ENCODE results near the gene MRAS. TPM values are rescaled to one million over a fixed set of nuclear protein-coding genes. Genes with fewer than 3 reads are reported as not detected.

MRAS gene
- total and polyA plus RNA-seq, 2 experiments from 2014 or later = 16.5 to 17.9 TPM

GRCh38 chr3:138332472-138333073, 15.8 kb upstream of the MRAS start:
- no peaks in the 10 kb centered on the region for H4K20me1 ChIP-seq (ENCODE audit: insufficient read depth, poor library complexity, severe bottlenecking)
- H3K27ac ChIP-seq = no peak overlapping the region
- H3K36me3 ChIP-seq (replicated peaks; ENCODE audit: insufficient read depth, low read depth) = no peaks in the 10 kb centered on the region
- H3K4me3 ChIP-seq = no peak overlapping the region
- H3K79me2 ChIP-seq = no peaks in the 10 kb centered on the region
- no peaks in the 10 kb centered on the region for H3K27me3 ChIP-seq
- H3K9me2 ChIP-seq (replicated peaks; ENCODE audit: insufficient read depth) = no peaks in the 10 kb centered on the region
- no peaks in the 10 kb centered on the region for H3K9me3 ChIP-seq (ENCODE audit: low read depth)
- no peak overlapping the region for H3K4me2 ChIP-seq
- TF ChIP-seq EZH2 (IDR thresholded peaks at IDR 0.05; ENCODE audit: borderline replicate concordance) (no peak), CTCF (IDR thresholded peaks at IDR 0.05; ENCODE audit: poor library complexity) (peak; percentile 62)
- peaks cover 16% of the 10 kb centered on the region for H3K4me1 ChIP-seq (ENCODE audit: insufficient read depth)
- H2AFZ ChIP-seq = no peak overlapping the region
- DNase-seq (ENCODE audit: low spot score) = peak; percentile 26
- 41% methylated on average over 4 of the region's 4 CpGs for WGBS (ENCODE audit: low lambda C conversion rate, missing lambda C conversion rate)

GRCh38 chr3:138334608-138335007, 13.8 kb upstream of the MRAS start:
- Histone ChIP-seq H3K27ac (peak overlapping the region; percentile 39), H3K36me3 (replicated peaks; ENCODE audit: insufficient read depth, low read depth) (no peaks in the 10 kb centered on the region), H3K27me3 (no peaks in the 10 kb centered on the region), H3K4me1 (ENCODE audit: insufficient read depth) (peaks cover 10% of the 10 kb centered on the region), H3K4me2 (peak overlapping the region; percentile 66), H3K79me2 (no peaks in the 10 kb centered on the region), H2AFZ (no peak overlapping the region), H4K20me1 (ENCODE audit: insufficient read depth, poor library complexity, severe bottlenecking) (no peaks in the 10 kb centered on the region), H3K4me3 (no peak overlapping the region), H3K9me2 (replicated peaks; ENCODE audit: insufficient read depth) (no peaks in the 10 kb centered on the region), H3K9me3 (ENCODE audit: low read depth) (no peaks in the 10 kb centered on the region)
- 71% methylated on average over 4 of the region's 4 CpGs for WGBS (ENCODE audit: low lambda C conversion rate, missing lambda C conversion rate)
- DNase-seq (ENCODE audit: low spot score) = no peak
- TF ChIP-seq EZH2phosphoT487 (IDR thresholded peaks at IDR 0.05; ENCODE audit: low read depth, severe bottlenecking, unreplicated experiment) (no peak), CTCF (IDR thresholded peaks at IDR 0.05; ENCODE audit: poor library complexity) (no peak), EZH2 (IDR thresholded peaks at IDR 0.05; ENCODE audit: borderline replicate concordance) (no peak)

GRCh38 chr3:138336454-138336999, 11.9 kb upstream of the MRAS start:
- Histone ChIP-seq H3K9me3 (ENCODE audit: low read depth) (no peaks in the 10 kb centered on the region), H3K27me3 (no peaks in the 10 kb centered on the region), H3K27ac (no peak overlapping the region), H3K79me2 (no peaks in the 10 kb centered on the region), H2AFZ (no peak overlapping the region), H4K20me1 (ENCODE audit: insufficient read depth, poor library complexity, severe bottlenecking) (no peaks in the 10 kb centered on the region), H3K9me2 (replicated peaks; ENCODE audit: insufficient read depth) (no peaks in the 10 kb centered on the region), H3K36me3 (replicated peaks; ENCODE audit: insufficient read depth, low read depth) (no peaks in the 10 kb centered on the region), H3K4me2 (no peak overlapping the region), H3K4me1 (ENCODE audit: insufficient read depth) (peaks cover 10% of the 10 kb centered on the region), H3K4me3 (no peak overlapping the region)
- no peak for DNase-seq (ENCODE audit: low spot score)
- TF ChIP-seq EZH2phosphoT487 (IDR thresholded peaks at IDR 0.05; ENCODE audit: low read depth, severe bottlenecking, unreplicated experiment) (no peak), EZH2 (IDR thresholded peaks at IDR 0.05; ENCODE audit: borderline replicate concordance) (no peak), CTCF (IDR thresholded peaks at IDR 0.05; ENCODE audit: poor library complexity) (no peak)
- 78% methylated on average over 4 of the region's 4 CpGs for WGBS (ENCODE audit: low lambda C conversion rate, missing lambda C conversion rate)
